IMR-90 (cell line): Measurements from ENCODE around the gene PRSS50. TPM values are rescaled to one million over a fixed set of nuclear protein-coding genes. Genes with fewer than 3 reads are reported as not detected.

Source experiments
- ATAC-seq: fragments of 200-7000 bp; cut with Tn5 transposase; 2 replicates; pipeline ENCODE4 v1.9.1; 2020; ENCODE audit warnings: low read depth, mild to moderate bottlenecking, moderate library complexity
- BruUV-seq: library from RNA; stranded (reverse); fragments of 400-500 nt; replicated peaks from 2 replicates; lab custom pipeline; 2021; lab: Mats Ljungman, UMichigan
- CTCF ChIA-PET: fragments of 300-600 bp; formaldehyde crosslinking; extraction: SDS; loops from one replicate; lab custom pipeline; 2021; ENCODE audit warnings: antibody characterized with exemption; lab: Yijun Ruan, JAX
- POLR2A ChIA-PET: fragments of 300-600 bp; sonication (Branson Sonifier 250); formaldehyde crosslinking; loops from one replicate; lab custom pipeline; 2022; ENCODE audit warnings: antibody characterized with exemption; ENCODE audit not compliant: unreplicated experiment; lab: Charles Lee
- DNase-seq: peaks from one replicate; pipeline ENCODE4 v3.0.0; 2013
- H2AFZ ChIP-seq: replicated peaks from 2 replicates; pipeline ENCODE3; 2013; ENCODE audit warnings: low read length, mild to moderate bottlenecking; ENCODE audit not compliant: poor library complexity
- H2AK5ac ChIP-seq: 2 replicates; pipeline ENCODE4 v1.6.1; 2013; ENCODE audit warnings: low read depth, low read length, inconsistent platforms
- H2AK9ac ChIP-seq: replicated peaks from 2 replicates; pipeline ENCODE3; 2013; ENCODE audit warnings: mild to moderate bottlenecking, low read depth, low read length, moderate library complexity; ENCODE audit not compliant: poor library complexity
- H2BK120ac ChIP-seq: 2 replicates; pipeline ENCODE4 v1.6.1; 2013; ENCODE audit warnings: low read depth, low read length, inconsistent platforms
- H2BK15ac ChIP-seq: 3 replicates; pipeline ENCODE4 v1.6.1; 2013; ENCODE audit warnings: low read depth, low read length, inconsistent platforms
- H2BK20ac ChIP-seq: 2 replicates; pipeline ENCODE4 v1.6.1; 2013; ENCODE audit warnings: low read depth, mild to moderate bottlenecking, inconsistent platforms, low read length, moderate library complexity
- H2BK5ac ChIP-seq: 2 replicates; pipeline ENCODE4 v1.6.1; 2013; ENCODE audit warnings: mild to moderate bottlenecking, low read depth, low read length, inconsistent platforms; ENCODE audit not compliant: poor library complexity, severe bottlenecking
- H3K14ac ChIP-seq: replicated peaks from 2 replicates; pipeline ENCODE4 v1.6.1; 2013; ENCODE audit warnings: low read depth, low read length, inconsistent platforms
- H3K18ac ChIP-seq: 2 replicates; pipeline ENCODE4 v1.6.1; 2013; ENCODE audit warnings: low read depth, low read length, control low read depth
- H3K23ac ChIP-seq: 2 replicates; pipeline ENCODE4 v1.6.1; 2013; ENCODE audit warnings: low read depth, low read length, inconsistent platforms
- H3K27ac ChIP-seq: 2 replicates; pipeline ENCODE4 v1.5.1; 2013; ENCODE audit warnings: mild to moderate bottlenecking, control low read depth, low read length; ENCODE audit not compliant: insufficient read depth
- H3K27me3 ChIP-seq: 2 replicates; pipeline ENCODE4 v1.6.1; 2013; ENCODE audit warnings: low read length; ENCODE audit not compliant: control insufficient read depth, insufficient read depth
- H3K36me3 ChIP-seq: 2 replicates; pipeline ENCODE4 v1.6.1; 2013; ENCODE audit warnings: low read length, mixed read lengths; ENCODE audit not compliant: control insufficient read depth, insufficient read depth
- H3K4ac ChIP-seq: 2 replicates; pipeline ENCODE4 v1.6.1; 2013; ENCODE audit warnings: low read depth, low read length, inconsistent platforms
- H3K4me1 ChIP-seq: 2 replicates; pipeline ENCODE4 v1.6.1; 2013; ENCODE audit warnings: low read length, mixed read lengths; ENCODE audit not compliant: control insufficient read depth, insufficient read depth
- H3K4me2 ChIP-seq: 2 replicates; pipeline ENCODE4 v1.6.1; 2013; ENCODE audit warnings: low read depth, mild to moderate bottlenecking, control low read depth, low read length, moderate library complexity
- H3K4me3 ChIP-seq: 2 replicates; pipeline ENCODE4 v1.5.1; 2013; ENCODE audit warnings: low read depth, mild to moderate bottlenecking, control low read depth, low read length, moderate library complexity; ENCODE audit not compliant: insufficient read depth
- H3K56ac ChIP-seq: 2 replicates; pipeline ENCODE4 v1.6.1; 2013; ENCODE audit warnings: low read length, inconsistent platforms; ENCODE audit not compliant: insufficient read depth; ENCODE audit errors: extremely low read depth
- H3K79me1 ChIP-seq, 2 experiments: 2 replicates each; pipeline ENCODE4 v1.6.1; 2013; ENCODE audit warnings: low read length in 2 of 2, inconsistent platforms in 1 of 2, low read depth in 1 of 2
- H3K9ac ChIP-seq: 2 replicates; pipeline ENCODE4 v1.6.1; 2013; ENCODE audit warnings: low read depth, low read length, control low read depth
- H3K9me1 ChIP-seq: 2 replicates; pipeline ENCODE4 v1.6.1; 2013; ENCODE audit warnings: low read length, inconsistent platforms; ENCODE audit not compliant: insufficient read depth
- H3K9me3 ChIP-seq: 2 replicates; pipeline ENCODE4 v1.6.1; 2013; ENCODE audit warnings: low read length; ENCODE audit not compliant: control insufficient read depth, insufficient read depth
- H4K20me1 ChIP-seq: 2 replicates; pipeline ENCODE4 v1.6.1; 2013; ENCODE audit warnings: low read length, inconsistent platforms; ENCODE audit not compliant: insufficient read depth
- H4K5ac ChIP-seq: 2 replicates; pipeline ENCODE4 v1.6.1; 2013; ENCODE audit warnings: mild to moderate bottlenecking, low read depth, low read length, control low read depth
- H4K8ac ChIP-seq, 2 experiments: 2 replicates each; pipeline ENCODE4 v1.6.1; 2013; ENCODE audit warnings: low read depth in 2 of 2, low read length in 2 of 2, control low read depth in 1 of 2, inconsistent platforms in 1 of 2
- H4K91ac ChIP-seq: 2 replicates; pipeline ENCODE4 v1.6.1; 2013; ENCODE audit warnings: low read depth, low read length, inconsistent platforms; ENCODE audit not compliant: insufficient read depth
- BHLHE40 ChIP-seq: fragments of 150-350 bp; IDR thresholded peaks from 2 replicates; pipeline ENCODE4 v1.6.1; 2016; ENCODE audit warnings: mild to moderate bottlenecking, low read depth, low read length
- MXI1 ChIP-seq: IDR thresholded peaks from 2 replicates; pipeline ENCODE4 v1.6.1; 2012; ENCODE audit warnings: low read depth, mild to moderate bottlenecking, low read length, moderate library complexity, borderline replicate concordance
- RCOR1 ChIP-seq: IDR thresholded peaks from 2 replicates; pipeline ENCODE4 v1.6.1; 2012; ENCODE audit warnings: mild to moderate bottlenecking, low read length, improper control_type of control experiment; ENCODE audit not compliant: insufficient replicate concordance
- SMC3 ChIP-seq: fragments of 150-350 bp; IDR thresholded peaks from 2 replicates; pipeline ENCODE4 v1.6.1; 2016; ENCODE audit warnings: low read depth, mild to moderate bottlenecking, antibody characterized with exemption, low read length, moderate library complexity
- WGBS, 2 experiments: methylation state at CpG; one replicate each; pipeline versions ENCODE4 v1.1.5 to v1.1.7; 2013; ENCODE audit warnings: missing lambda C conversion rate in 2 of 2; ENCODE audit not compliant: insufficient read length in 1 of 2; ENCODE audit errors: extremely low coverage in 2 of 2; 5-methylcytosine and 5-hydroxymethylcytosine counted together
- dilution Hi-C: fragments of 300-500 bp; cut with HindIII; formaldehyde crosslinking; loops from one replicate; pipeline ENCODE4 v1.14.3; 2018; ENCODE audit warnings: low sequenced_read_pairs; ENCODE audit not compliant: unreplicated experiment
- in situ Hi-C: fragments of 300-500 bp; cut with MboI; formaldehyde crosslinking; loops from 3 replicates; pipeline ENCODE4 v1.14.3; 2019; ENCODE audit warnings: low sequenced_read_pairs, inconsistent platforms, mixed read lengths
- intact Hi-C: fragments of 100-400 bp; cut with micrococcal nuclease; formaldehyde crosslinking; loops from 2 replicates; pipeline ENCODE4 v1.10.0; 2022
- polyA plus RNA-seq, 3 experiments: library from polyadenylated mRNA; depleted of rRNA; stranded (reverse); fragments of >200 nt; gene quantifications; 2 replicates each; pipeline ENCODE4 v1.2.3, GENCODE V29; 2012; ENCODE audit warnings: low replicate concordance in 1 of 3
- total RNA-seq: library from RNA; depleted of rRNA; stranded (reverse); fragments of >200 nt; gene quantifications from 2 replicates; pipeline ENCODE4 v1.2.3, GENCODE V29; 2012
- TF ChIP-seq, protein P1 (sequence below): conservative IDR thresholded peaks from 2 replicates; pipeline ENCODE4 v1.5.1; 2012; ENCODE audit warnings: mild to moderate bottlenecking, low read depth, low read length, improper control_type of control experiment
- TF ChIP-seq, protein P2 (sequence below): fragments of 150-350 bp; IDR thresholded peaks from 2 replicates; pipeline ENCODE4 v1.6.1; 2017; ENCODE audit warnings: mild to moderate bottlenecking, antibody characterized with exemption, low read length, low read depth

The PRSS50 gene
- total and polyA plus RNA-seq, 2 of the 4 experiments (the other 2 are of a cell fraction), result not detected

DNA sequence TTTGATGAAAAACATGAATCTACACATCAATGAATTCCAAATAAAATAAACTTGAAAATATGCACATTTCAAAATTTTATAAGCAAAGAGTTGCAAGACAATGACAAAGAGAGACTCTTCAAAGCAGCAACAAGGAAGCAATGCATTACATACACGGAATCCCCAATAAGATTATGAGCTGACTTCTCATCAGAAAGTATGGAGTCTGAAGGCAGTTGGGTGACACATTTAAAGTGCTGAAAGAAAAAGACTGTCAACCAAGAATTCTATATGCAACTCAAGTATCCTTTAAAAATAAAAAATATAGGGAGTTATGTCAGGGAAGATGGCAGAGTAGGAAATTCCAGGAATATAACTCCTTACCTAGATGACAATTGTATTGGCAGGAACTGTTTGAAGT, 46.5 kb upstream of the PRSS50 start:
- ChIA-PET CTCF (no interaction called here), POLR2A (no interaction called here)
- Histone ChIP-seq H3K4me1 (no peaks in the 10 kb centered on the region), H3K4ac (no peak overlapping the region), H3K79me1 (no peaks in the 10 kb centered on the region), H4K8ac (no peak overlapping the region), H4K20me1 (no peaks in the 10 kb centered on the region), H2AK9ac (no peak overlapping the region), H3K36me3 (no peaks in the 10 kb centered on the region), H3K27me3 (no peaks in the 10 kb centered on the region), H3K23ac (no peak overlapping the region), H3K56ac (no peak overlapping the region), H3K27ac (no peak overlapping the region), H2BK120ac (no peak overlapping the region), H2BK5ac (no peak overlapping the region), H3K9me3 (no peaks in the 10 kb centered on the region), H2AFZ (no peak overlapping the region), H2BK20ac (no peak overlapping the region), H3K18ac (no peak overlapping the region), H3K9me1 (no peaks in the 10 kb centered on the region), H2BK15ac (no peak overlapping the region), H4K5ac (no peak overlapping the region), H3K4me2 (no peak overlapping the region), H4K91ac (no peak overlapping the region), H3K9ac (no peak overlapping the region), H3K4me3 (no peak overlapping the region), H2AK5ac (no peak overlapping the region), H3K14ac (no peak overlapping the region)
- no peak for TF ChIP-seq BHLHE40
- TF ChIP-seq RCOR1, result no peak
- TF ChIP-seq SMC3, result no peak
- TF ChIP-seq, protein P1, sequence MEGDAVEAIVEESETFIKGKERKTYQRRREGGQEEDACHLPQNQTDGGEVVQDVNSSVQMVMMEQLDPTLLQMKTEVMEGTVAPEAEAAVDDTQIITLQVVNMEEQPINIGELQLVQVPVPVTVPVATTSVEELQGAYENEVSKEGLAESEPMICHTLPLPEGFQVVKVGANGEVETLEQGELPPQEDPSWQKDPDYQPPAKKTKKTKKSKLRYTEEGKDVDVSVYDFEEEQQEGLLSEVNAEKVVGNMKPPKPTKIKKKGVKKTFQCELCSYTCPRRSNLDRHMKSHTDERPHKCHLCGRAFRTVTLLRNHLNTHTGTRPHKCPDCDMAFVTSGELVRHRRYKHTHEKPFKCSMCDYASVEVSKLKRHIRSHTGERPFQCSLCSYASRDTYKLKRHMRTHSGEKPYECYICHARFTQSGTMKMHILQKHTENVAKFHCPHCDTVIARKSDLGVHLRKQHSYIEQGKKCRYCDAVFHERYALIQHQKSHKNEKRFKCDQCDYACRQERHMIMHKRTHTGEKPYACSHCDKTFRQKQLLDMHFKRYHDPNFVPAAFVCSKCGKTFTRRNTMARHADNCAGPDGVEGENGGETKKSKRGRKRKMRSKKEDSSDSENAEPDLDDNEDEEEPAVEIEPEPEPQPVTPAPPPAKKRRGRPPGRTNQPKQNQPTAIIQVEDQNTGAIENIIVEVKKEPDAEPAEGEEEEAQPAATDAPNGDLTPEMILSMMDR, result no peak
- TF ChIP-seq MXI1, result no peak
- TF ChIP-seq, protein P2, sequence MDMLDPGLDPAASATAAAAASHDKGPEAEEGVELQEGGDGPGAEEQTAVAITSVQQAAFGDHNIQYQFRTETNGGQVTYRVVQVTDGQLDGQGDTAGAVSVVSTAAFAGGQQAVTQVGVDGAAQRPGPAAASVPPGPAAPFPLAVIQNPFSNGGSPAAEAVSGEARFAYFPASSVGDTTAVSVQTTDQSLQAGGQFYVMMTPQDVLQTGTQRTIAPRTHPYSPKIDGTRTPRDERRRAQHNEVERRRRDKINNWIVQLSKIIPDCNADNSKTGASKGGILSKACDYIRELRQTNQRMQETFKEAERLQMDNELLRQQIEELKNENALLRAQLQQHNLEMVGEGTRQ, result no peak
- no CpG with 5 or more reads among the region's 1 CpG for WGBS, 2 experiments
- in situ Hi-C loops (no loop called here), intact Hi-C loops (no loop called here), dilution Hi-C loops (no loop called here)
- BruUV-seq, result no TSS peak
- DNase-seq (no peak), ATAC-seq (no peak)
